ENCODE results near the gene BUB1.

The BUB1 gene

GRCh38 chr2:110677080-110677479 is 783 bp downstream of the BUB1 start:
- H2BK15ac ChIP-seq (ENCODE audit: low read depth, poor library complexity, severe bottlenecking), result no peak overlapping the region
- H3K27ac ChIP-seq (ENCODE audit: low read length, poor library complexity, severe bottlenecking), result no peak overlapping the region
- H3K23ac ChIP-seq (ENCODE audit: low read length in 2 of 2), result no peak overlapping the region
- no peak overlapping the region for H2BK12ac ChIP-seq (ENCODE audit: low read length in 2 of 2)
- no peak overlapping the region for H4K91ac ChIP-seq (ENCODE audit: low read length)
- H4K8ac ChIP-seq (ENCODE audit: low read length), result no peak overlapping the region
- no peak overlapping the region for H2BK5ac ChIP-seq (ENCODE audit: low read depth, low read length, poor library complexity, severe bottlenecking)
- no peaks in the 10 kb centered on the region for H3K27me3 ChIP-seq (ENCODE audit: control insufficient read depth in 1 of 2, insufficient read depth in 1 of 2, low read length in 2 of 2)
- no peak overlapping the region for H3K18ac ChIP-seq (ENCODE audit: low read depth in 1 of 2, low read length in 2 of 2)
- no peak overlapping the region for H3K14ac ChIP-seq (ENCODE audit: low read length in 2 of 2)
- H2AFZ ChIP-seq (ENCODE audit: low read depth, low read length), result no peak overlapping the region
- H3K9ac ChIP-seq (ENCODE audit: low read length), result peak overlapping the region; percentile 96
- peaks cover 0 to 5% of the 10 kb centered on the region in 2 experiments for H3K36me3 ChIP-seq (ENCODE audit: control insufficient read depth in 1 of 2, insufficient read depth in 2 of 2, low read depth in 1 of 2, low read length in 2 of 2)
- peaks cover 6% of the 10 kb centered on the region for H3K4me1 ChIP-seq (ENCODE audit: control insufficient read depth, insufficient read depth, low read depth, low read length)
- DNase-seq, result peak; percentile 30
- no peaks in the 10 kb centered on the region for H3K9me3 ChIP-seq (ENCODE audit: control insufficient read depth, low read length)
- H2BK120ac ChIP-seq (ENCODE audit: low read depth, low read length), result no peak overlapping the region
- no peak overlapping the region for H2AK5ac ChIP-seq (ENCODE audit: low read length, severe bottlenecking)
- peak overlapping the region in 1 of 2 experiments; percentile 96 for H3K4me3 ChIP-seq (ENCODE audit: insufficient read depth in 1 of 2, low read depth in 1 of 2, low read length in 2 of 2)
- peak overlapping the region; percentile 95 for H3K4me2 ChIP-seq (ENCODE audit: low read length, poor library complexity, severe bottlenecking)
- peaks cover 13% of the 10 kb centered on the region for H3K79me1 ChIP-seq (replicated peaks; ENCODE audit: low read length, poor library complexity, severe bottlenecking)
- WGBS, result 20% methylated on average over 2 of the region's 5 CpGs
- no peak overlapping the region for H3K4ac ChIP-seq (ENCODE audit: low read depth in 1 of 2, low read length in 2 of 2)

- Histone ChIP-seq H3K27ac (ENCODE audit: low read length, poor library complexity, severe bottlenecking) (no peak overlapping the region), H3K4ac (ENCODE audit: low read depth in 1 of 2, low read length in 2 of 2) (no peak overlapping the region)
- 87% methylated on average over 6 of the region's 6 CpGs for WGBS
Observed at GRCh38 chr2:110675679-110676078, 2.2 kb downstream of the BUB1 start.

DNA sequence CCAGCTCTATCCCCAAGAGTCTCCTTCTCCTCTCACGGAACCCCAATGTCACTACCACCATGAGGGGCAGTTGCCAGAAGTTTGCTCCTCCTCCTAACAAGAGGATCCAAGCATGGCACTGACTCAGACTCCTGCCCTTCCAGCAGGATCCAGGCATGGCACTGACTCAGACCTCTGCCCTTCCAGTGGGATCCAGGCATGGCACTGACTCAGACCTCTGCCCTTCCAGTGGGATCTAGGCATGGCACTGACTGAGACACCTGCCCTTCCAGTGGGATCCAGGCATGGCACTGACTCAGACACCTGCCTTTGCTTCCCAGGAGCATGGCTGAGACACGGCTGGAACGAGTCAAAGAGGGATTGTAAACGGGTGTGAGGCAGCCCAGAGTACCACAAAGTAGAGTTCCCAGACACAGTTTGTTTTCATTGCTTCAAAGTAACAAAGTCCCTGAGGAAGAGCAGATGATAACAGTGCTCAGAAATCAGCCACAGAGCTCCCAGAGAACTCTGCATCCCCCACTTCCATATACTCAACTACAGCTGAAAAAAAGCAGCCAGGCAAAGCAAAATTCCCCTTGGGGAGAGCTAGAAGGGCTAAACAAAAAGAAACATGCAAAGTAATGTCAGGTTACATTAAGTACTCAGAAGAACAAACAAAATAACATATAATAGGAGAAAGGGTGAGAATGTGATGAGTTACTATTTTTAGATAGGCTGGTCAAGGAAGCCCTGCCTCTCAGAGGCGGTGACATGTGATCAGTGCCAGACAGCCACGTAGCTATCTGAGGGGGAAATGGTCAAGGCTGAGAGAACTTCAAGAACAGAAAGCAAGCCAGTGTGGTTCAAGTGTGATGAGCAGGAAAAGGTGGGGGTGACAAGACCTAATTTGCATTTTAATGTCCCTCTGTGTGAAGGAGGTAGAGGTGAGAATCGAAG is 3.0 kb downstream of the BUB1 start:
- Histone ChIP-seq H4K8ac (ENCODE audit: low read length) (peak overlapping the region; percentile 91), H3K27ac (ENCODE audit: low read length, poor library complexity, severe bottlenecking) (peak overlapping the region; percentile 8), H3K27me3 (ENCODE audit: control insufficient read depth in 1 of 2, insufficient read depth in 1 of 2, low read length in 2 of 2) (no peaks in the 10 kb centered on the region), H2AK5ac (ENCODE audit: low read length, severe bottlenecking) (no peak overlapping the region), H3K9ac (ENCODE audit: low read length) (peak overlapping the region; percentile 50), H3K23ac (ENCODE audit: low read length in 2 of 2) (no peak overlapping the region), H3K18ac (ENCODE audit: low read depth in 1 of 2, low read length in 2 of 2) (peak overlapping the region; percentile 15 to 64), H3K4me3 (ENCODE audit: insufficient read depth in 1 of 2, low read depth in 1 of 2, low read length in 2 of 2) (peak overlapping the region in 1 of 2 experiments; percentile 31), H2BK5ac (ENCODE audit: low read depth, low read length, poor library complexity, severe bottlenecking) (no peak overlapping the region), H2BK120ac (ENCODE audit: low read depth, low read length) (no peak overlapping the region), H3K36me3 (ENCODE audit: control insufficient read depth in 1 of 2, insufficient read depth in 2 of 2, low read depth in 1 of 2, low read length in 2 of 2) (peaks cover 0 to 5% of the 10 kb centered on the region in 2 experiments), H3K4me1 (ENCODE audit: control insufficient read depth, insufficient read depth, low read depth, low read length) (peaks cover 6% of the 10 kb centered on the region), H3K9me3 (ENCODE audit: control insufficient read depth, low read length) (no peaks in the 10 kb centered on the region), H3K4ac (ENCODE audit: low read depth in 1 of 2, low read length in 2 of 2) (no peak overlapping the region), H4K91ac (ENCODE audit: low read length) (peak overlapping the region; percentile 70), H3K79me1 (replicated peaks; ENCODE audit: low read length, poor library complexity, severe bottlenecking) (peaks cover 15% of the 10 kb centered on the region), H2AFZ (ENCODE audit: low read depth, low read length) (peak overlapping the region; percentile 2), H2BK15ac (ENCODE audit: low read depth, poor library complexity, severe bottlenecking) (no peak overlapping the region), H2BK12ac (ENCODE audit: low read length in 2 of 2) (peak overlapping the region in 1 of 2 experiments; percentile 40), H3K4me2 (ENCODE audit: low read length, poor library complexity, severe bottlenecking) (peak overlapping the region; percentile 12), H3K14ac (ENCODE audit: low read length in 2 of 2) (no peak overlapping the region)
- DNase-seq, result peak; percentile 89
- 31% methylated on average over 6 of the region's 7 CpGs for WGBS

More at GRCh38 chr2:110675679-110676078, 2.2 kb downstream of the BUB1 start:
- Histone ChIP-seq H3K79me1 (replicated peaks; ENCODE audit: low read length, poor library complexity, severe bottlenecking) (peaks cover 15% of the 10 kb centered on the region), H3K18ac (ENCODE audit: low read depth in 1 of 2, low read length in 2 of 2) (peak overlapping the region in 1 of 2 experiments; percentile 84), H3K4me2 (ENCODE audit: low read length, poor library complexity, severe bottlenecking) (no peak overlapping the region), H2AFZ (ENCODE audit: low read depth, low read length) (no peak overlapping the region), H3K4me1 (ENCODE audit: control insufficient read depth, insufficient read depth, low read depth, low read length) (peaks cover 6% of the 10 kb centered on the region), H2BK15ac (ENCODE audit: low read depth, poor library complexity, severe bottlenecking) (no peak overlapping the region), H3K27me3 (ENCODE audit: control insufficient read depth in 1 of 2, insufficient read depth in 1 of 2, low read length in 2 of 2) (no peaks in the 10 kb centered on the region), H3K4me3 (ENCODE audit: insufficient read depth in 1 of 2, low read depth in 1 of 2, low read length in 2 of 2) (no peak overlapping the region), H3K14ac (ENCODE audit: low read length in 2 of 2) (no peak overlapping the region), H2AK5ac (ENCODE audit: low read length, severe bottlenecking) (peak overlapping the region; percentile 23), H2BK5ac (ENCODE audit: low read depth, low read length, poor library complexity, severe bottlenecking) (no peak overlapping the region), H3K9ac (ENCODE audit: low read length) (no peak overlapping the region), H4K91ac (ENCODE audit: low read length) (no peak overlapping the region), H2BK12ac (ENCODE audit: low read length in 2 of 2) (no peak overlapping the region), H4K8ac (ENCODE audit: low read length) (peak overlapping the region; percentile 38), H2BK120ac (ENCODE audit: low read depth, low read length) (no peak overlapping the region), H3K23ac (ENCODE audit: low read length in 2 of 2) (no peak overlapping the region), H3K36me3 (ENCODE audit: control insufficient read depth in 1 of 2, insufficient read depth in 2 of 2, low read depth in 1 of 2, low read length in 2 of 2) (peaks cover 0 to 5% of the 10 kb centered on the region in 2 experiments), H3K9me3 (ENCODE audit: control insufficient read depth, low read length) (no peaks in the 10 kb centered on the region)
- DNase-seq, result peak; percentile 40

DNA sequence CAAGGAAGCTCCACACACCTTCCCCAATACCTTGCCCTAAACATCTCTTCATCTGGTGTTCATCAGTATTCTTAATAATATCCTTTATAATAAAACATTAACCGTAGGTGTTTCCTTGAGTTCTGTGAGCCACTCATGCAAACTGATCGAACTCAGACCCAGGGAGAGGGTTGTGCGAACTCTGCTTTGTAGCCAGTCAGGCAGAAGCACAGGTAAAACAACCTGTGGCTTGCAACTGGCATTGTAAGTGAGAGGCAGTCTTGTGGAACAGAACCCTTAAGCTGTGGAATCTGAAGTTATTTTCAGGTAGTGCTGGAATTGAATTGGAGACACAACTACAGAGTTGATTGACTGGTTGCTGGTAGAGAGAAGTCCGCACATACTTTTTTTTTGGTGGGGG is 4.7 kb downstream of the BUB1 start:
- Histone ChIP-seq H2AK5ac (ENCODE audit: low read length, severe bottlenecking) (no peak overlapping the region), H2BK12ac (ENCODE audit: low read length in 2 of 2) (no peak overlapping the region), H2BK120ac (ENCODE audit: low read depth, low read length) (no peak overlapping the region), H4K8ac (ENCODE audit: low read length) (no peak overlapping the region), H3K23ac (ENCODE audit: low read length in 2 of 2) (no peak overlapping the region), H3K36me3 (ENCODE audit: control insufficient read depth in 1 of 2, insufficient read depth in 2 of 2, low read depth in 1 of 2, low read length in 2 of 2) (peaks cover 0 to 10% of the 10 kb centered on the region in 2 experiments), H2BK15ac (ENCODE audit: low read depth, poor library complexity, severe bottlenecking) (no peak overlapping the region), H3K27ac (ENCODE audit: low read length, poor library complexity, severe bottlenecking) (no peak overlapping the region), H3K4me1 (ENCODE audit: control insufficient read depth, insufficient read depth, low read depth, low read length) (peaks cover 6% of the 10 kb centered on the region), H3K14ac (ENCODE audit: low read length in 2 of 2) (no peak overlapping the region), H2BK5ac (ENCODE audit: low read depth, low read length, poor library complexity, severe bottlenecking) (no peak overlapping the region), H3K27me3 (ENCODE audit: control insufficient read depth in 1 of 2, insufficient read depth in 1 of 2, low read length in 2 of 2) (no peaks in the 10 kb centered on the region), H3K4me3 (ENCODE audit: insufficient read depth in 1 of 2, low read depth in 1 of 2, low read length in 2 of 2) (no peak overlapping the region), H3K4me2 (ENCODE audit: low read length, poor library complexity, severe bottlenecking) (no peak overlapping the region), H3K4ac (ENCODE audit: low read depth in 1 of 2, low read length in 2 of 2) (no peak overlapping the region), H3K79me1 (replicated peaks; ENCODE audit: low read length, poor library complexity, severe bottlenecking) (peaks cover 15% of the 10 kb centered on the region), H4K91ac (ENCODE audit: low read length) (no peak overlapping the region), H3K18ac (ENCODE audit: low read depth in 1 of 2, low read length in 2 of 2) (no peak overlapping the region), H3K9ac (ENCODE audit: low read length) (no peak overlapping the region), H2AFZ (ENCODE audit: low read depth, low read length) (no peak overlapping the region), H3K9me3 (ENCODE audit: control insufficient read depth, low read length) (no peaks in the 10 kb centered on the region)
- over 99% methylated on average over 4 of the region's 4 CpGs for WGBS
- DNase-seq, result no peak

Measured in mesenchymal stem cell (in vitro differentiated cells and primary cell).